GM19468 (cell line): ENCODE data around the gene CATSPER1.

Experiments used
- ATAC-seq: cut with Tn5 transposase; IDR thresholded peaks from one replicate; pipeline ENCODE4 v1.9.1; 2021; ENCODE audit warnings: mild to moderate bottlenecking, moderate library complexity, moderate number of reproducible peaks; ENCODE audit not compliant: unreplicated experiment; ENCODE audit errors: extremely low read depth

The CATSPER1 gene

DNA sequence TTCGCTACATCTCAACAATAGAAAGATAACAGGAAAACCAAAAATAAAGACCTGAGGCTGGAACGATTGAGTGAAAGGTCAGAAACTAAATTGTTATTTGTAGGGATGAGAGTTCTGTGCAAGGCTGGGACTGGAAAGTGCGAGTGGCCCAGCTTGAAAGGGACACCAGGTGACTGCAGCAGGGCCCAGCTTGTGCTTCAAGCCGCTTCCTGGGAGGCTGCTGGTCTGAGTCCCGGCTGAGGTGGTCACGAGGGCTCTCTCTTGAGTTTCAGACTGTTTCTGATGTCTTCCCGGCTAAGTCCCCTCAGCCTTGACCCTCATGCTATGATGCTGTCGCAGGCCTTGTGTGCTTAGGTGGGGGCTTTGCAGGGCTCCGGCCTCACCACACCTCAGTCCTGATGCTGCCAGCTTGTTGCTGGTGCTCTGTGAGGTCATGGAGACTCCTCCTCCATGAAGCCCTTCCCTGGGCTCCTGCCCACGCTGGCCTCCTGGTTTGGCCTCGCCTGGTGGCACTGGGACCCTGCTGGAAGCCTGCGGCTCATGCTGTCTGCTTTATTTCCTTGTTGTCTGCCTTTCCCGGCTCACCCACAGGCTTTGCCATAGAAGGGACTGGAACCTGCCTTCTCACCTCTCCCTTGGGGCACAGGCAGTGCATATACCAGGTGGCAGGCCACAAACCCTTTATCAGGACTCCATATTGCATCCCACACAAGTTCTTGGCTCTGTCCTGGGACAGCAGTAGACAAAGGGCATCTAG lies 20.0 kb downstream of the CATSPER1 start:
- no peak for ATAC-seq

DNA sequence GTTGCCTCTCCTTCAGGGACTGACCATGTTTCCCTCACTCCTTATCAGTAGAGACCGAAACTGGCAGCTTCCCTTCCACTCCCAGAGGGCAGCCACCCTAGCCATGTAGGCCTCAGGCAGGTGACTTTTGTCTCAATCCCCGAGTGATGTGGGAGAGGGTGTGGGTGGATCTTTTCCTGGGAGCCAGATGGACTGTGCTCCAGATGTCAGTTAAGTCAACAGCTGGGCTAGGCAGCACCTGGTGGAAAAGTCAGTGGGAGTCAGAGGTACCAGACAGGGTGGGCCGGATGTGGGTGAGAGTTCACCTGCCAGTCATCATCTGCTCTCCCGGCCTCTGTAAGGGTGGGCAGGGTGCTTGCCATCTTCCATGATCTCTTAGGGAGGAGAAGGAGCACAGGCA lies 22.1 kb downstream of the CATSPER1 start:
- no peak for ATAC-seq

DNA sequence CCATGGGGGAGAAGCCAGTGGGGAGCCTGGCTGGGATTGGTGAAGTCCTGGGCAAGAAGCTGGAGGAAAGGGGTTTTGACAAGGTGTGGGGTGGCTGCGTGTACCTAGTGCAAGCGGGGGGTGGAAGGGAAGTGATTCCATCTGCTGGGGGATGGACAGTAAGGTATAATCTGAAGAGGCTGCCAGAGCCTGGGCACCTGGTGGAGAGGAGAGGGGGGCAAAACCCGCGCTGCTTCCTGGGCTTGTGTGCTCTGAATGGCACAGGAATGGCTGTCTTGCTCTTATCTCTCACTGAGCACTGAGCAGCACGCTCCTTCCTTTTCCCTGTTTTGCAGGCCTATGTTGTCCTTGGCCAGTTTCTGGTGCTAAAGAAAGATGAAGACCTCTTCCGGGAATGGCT lies 23.0 kb downstream of the CATSPER1 start:
- ATAC-seq = no peak

DNA sequence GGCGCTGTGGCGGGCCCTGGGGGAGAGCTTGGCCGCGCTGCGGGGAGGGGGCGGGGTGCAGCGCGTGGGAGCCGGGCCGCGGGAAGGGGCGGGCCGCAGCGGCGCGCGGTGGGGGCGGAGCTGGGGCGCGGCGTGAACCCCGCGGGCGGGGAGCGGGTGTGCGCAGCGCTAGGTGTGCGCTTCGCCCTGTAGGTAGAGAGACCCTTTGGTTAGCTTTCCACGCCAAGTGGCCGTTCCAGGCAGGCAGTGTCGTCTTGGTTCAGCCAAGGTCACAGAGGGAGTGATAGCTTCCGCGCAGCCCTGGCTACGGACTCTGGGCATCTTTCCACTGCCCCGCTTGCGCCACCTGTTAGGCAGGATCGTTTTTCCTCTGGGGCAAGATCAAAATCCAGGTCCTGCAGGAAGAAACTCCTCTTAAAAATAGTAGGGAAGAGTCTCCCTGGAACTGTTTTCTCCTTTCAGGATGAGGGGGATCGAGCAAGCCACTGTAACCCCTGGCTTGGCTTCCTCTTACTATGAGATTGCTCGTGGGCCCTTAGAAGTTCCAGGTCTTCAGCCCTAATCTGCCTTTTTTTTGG lies 23.5 kb downstream of the CATSPER1 start:
- peak; percentile 18 for ATAC-seq

DNA sequence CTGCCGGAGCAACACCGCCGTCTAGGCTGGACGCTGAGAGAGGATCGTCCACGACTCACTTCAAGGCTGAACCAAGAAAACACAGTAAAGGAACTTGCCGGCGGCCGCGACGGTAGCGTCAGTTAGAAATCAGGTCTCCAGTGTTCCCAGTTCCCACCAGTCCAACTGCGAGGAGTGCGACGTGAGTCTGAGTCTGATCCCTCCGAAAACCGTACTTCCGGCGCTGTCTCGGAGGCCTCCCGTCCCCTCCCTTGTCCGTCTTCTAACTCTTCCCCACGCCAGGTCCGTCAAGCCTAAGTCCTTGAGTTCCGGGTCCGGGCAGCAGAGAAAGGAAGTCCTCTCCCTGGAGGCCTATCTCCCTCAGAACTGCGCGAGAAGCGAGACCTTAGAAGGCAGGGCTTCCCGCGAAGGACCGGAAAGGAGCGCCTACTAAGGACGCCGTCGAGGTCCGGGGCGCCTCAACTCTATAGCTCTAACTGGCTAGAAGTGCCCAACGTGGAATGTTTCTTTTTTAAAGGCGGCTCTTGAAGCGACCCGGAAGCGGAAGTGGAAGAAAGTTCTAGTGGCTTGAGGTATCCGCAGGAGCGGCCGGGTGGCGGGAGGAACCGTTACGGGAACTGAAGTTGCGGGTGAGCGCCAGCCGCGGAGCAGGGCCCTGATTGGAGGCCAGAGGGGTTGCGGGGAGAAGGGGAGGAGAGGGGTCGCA lies 24.2 kb downstream of the CATSPER1 start, which contains the start of the genes BANF1 and EIF1AD:
TSS of gene BANF1 (plus strand) at position 562 of the 706 bp plus-strand sequence. CDS start 748 bp downstream, outside the sequence.
TSS of gene EIF1AD (minus strand) at position 216 of the 706 bp plus-strand sequence. CDS start 1,768 bp downstream, outside the sequence.
- ATAC-seq = peak; percentile 49

DNA sequence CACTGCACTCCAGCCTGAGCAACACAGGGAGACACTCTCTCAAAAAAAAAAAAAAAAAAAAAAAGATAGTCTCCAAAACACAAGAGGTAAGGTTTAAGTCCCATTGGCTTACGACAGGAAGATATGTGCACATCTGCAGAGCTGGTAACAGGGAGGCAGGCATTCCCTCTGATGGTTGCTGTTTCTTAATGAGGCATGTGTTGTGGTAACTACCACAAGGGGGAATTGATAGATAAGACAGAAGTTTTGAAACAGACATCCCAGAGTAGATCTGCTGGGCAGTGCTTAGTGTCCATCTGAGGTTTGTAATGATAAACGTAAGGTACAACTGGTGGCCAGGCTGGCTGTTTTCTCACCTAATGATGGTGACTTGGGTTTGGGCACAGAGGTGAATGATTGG lies 29.0 kb downstream of the CATSPER1 start:
- ATAC-seq = no peak

DNA sequence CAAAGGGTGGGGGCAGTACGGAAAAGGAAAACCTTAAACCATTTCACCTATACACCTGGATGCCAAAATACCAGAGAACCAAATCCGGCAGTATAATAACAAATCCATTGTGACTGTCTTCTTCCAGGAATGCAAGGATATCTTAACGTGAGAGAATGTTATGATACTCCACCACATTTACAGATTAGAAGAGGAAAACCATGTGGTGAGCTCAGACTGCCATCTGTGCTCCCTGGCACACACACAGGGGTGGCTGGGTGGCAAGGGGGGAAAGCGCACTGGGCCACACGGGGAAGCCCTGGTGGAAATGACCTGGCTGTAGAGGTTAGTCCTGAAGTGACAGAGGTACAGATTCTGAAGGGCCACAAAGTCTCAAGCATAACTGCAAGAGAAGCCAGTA lies 34.2 kb downstream of the CATSPER1 start:
- ATAC-seq = no peak

DNA sequence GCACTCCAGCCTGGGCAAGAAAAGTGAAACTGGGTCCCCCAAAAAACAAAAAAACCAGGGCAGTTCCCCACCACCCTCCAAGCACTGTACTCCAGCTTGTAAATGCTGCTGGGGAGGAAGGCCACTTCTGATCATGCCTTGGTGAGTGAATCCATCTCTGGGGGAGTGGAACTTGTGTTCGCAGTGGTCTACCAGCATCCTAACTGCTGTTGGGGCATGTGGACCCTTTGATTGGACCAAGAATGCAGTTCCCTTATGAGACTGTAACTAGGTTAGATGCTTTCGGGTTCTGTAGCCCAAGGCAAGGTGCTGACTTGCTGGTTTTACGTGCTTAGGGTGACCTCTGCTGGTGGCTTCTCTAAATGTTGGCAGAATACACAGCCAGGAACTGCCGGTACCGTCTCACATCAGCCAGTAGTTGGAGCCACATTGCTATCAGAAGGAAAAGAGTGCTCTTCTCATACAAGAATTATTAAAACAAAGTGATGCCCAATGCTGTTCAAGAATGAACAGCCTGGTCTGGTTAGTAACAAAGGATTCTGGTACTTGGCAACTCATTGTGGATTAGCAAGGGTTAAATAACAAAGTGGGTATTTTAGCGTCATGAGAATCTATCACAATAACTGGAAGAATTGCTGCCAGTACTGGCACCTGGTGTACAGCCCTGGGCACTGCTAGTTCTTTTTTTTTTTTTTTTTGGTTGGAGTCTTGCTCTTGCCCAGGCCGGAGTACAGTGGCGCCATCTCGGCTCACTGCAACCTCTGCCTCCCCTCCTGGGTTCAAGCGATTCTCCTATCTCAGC lies 37.3 kb downstream of the CATSPER1 start:
- no peak for ATAC-seq

DNA sequence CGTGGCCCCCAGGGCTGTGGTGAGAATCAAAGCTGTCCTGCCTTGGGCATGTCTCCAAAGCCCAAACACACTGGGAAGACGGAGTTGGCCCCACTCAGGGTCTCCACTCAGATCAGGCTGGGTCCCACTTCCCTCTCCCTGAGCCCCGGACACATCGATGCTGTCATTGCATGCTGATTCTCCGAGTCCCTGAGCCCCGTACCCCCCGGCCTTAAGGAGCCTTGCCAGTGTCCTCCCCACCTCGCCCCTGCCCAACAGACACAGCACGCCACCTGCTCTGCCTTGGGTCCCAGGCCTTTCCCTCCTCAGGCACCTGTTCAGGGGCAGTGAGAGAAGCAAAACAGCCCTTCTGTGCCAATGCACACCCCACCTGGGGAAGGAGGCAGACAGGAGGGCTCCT lies 38.9 kb downstream of the CATSPER1 start:
- no peak for ATAC-seq

DNA sequence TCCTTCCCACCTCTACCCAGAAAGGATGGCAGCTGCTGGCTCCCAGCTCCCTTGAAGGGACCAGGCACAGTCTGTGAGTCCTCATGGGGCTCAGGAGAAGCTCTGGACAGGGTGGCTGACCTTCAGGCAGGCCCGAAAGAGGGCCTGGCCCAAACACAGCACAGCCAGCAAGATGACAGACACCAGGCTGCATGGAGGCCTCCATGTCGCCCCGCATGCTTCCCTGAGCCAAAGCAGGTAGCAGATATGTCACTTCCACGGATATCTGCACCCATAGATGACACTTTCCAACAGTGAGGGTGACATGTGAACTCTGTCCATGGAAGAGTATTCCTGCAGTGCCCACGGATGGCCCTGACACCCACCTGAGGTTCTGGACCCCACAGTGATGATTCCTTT lies 42.7 kb downstream of the CATSPER1 start:
- no peak for ATAC-seq

DNA sequence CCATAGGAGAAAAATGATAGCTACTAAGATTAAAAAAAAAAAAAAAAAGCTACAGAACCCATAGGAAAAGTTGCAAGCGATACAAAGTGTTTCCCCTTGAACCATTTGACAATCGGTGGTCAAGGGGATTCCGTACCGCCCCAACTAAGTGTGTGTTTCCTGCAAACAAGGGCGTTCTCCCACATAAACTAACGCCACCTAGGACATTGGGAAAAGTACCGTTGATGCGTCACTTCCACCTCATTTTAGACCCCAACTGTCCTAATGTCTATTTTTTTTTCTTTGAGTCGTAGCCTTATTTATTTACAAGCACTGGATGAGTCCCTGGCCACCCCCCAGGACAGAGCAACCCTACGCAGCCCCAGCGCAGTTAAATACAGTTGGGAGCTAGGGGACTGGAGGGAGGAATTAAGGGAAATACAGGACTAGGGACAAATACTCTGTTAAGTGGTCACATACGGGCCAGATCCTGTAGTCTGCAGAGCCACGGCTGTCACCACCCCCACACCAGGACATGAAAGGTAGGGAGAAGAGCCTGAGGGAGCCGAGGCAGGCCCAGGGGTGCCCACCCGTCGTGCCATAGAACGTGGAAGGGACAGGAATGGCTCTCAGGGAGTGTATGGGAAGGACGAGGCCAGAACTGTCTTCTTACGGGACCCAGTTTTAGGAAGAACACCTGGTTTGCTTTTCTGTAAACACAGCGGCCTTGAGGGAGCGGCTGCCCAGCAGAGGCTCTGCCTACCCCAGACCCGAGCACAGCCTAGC lies 43.3 kb downstream of the CATSPER1 start:
- no peak for ATAC-seq

DNA sequence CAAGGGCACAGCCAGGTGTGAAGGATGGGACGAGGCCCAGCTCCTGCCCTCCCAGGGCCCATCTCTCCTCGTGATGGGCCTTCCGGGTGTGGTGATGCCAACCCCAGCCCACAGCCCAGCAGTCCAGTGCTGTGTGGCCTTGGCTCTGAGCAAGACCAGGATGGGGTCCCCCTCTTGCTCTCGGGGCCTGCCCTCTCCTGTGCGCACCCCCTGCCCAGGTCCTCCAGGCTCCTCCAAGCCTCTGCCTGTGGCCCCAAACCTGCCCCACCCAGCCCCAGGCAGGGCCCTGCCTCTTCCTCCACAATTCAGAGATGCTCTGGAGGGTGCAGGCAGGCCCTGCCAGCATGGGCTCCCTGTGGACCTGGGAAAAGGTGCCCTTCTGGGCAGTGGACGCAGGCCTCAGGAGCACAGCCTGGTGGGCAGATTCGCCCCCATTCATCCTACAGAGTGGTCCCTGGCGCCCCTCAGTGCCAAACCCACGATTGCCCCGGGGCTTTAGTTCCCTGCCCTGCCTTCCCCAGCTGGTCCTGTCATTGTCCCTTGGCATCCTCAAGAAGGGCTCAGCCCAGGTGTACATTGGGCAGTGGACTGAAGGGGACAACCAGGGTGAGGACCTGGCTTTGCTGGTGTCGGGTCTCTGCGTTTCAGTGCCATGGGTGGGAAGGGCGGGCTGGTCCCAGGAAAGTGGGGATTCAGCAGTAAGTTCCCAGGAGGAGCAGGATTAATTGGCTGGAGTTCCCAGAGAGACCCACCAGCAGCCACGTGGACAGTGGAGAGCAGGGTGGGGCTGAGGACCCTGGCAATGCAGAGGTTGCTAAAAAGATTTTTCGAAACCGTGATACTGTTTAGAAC lies 44.1 kb downstream of the CATSPER1 start:
- no peak for ATAC-seq

DNA sequence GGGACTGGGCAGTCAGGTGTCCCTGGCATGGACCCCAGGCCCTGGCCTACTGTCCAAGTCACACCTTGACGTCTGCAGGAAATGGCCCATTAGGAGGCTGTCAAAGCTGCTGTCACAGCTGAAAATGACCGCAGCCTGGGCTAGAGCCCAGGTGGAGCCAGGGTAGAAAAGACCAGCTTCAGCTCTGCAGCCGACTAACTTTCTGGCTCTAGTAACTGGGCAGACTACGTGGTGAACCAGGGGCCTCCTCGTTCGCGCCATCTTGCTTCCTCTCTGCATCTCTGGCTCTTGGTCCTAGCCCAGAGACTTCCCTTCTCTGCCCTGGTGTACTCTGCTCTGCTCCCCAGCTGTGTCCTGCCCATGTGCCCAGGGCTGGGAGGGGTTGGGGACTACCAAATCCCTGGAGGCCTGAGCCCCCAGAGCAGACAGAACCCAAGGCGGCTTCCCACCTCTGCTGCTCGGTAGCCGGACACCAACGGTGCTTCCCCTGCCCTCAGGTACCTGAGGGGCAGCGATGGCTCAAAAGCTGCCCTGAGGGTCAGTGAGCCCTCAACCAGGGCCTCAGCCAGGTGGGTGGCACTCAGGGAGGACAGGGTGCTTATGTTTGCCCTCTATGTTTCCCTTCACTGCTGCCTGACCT lies 45.1 kb downstream of the CATSPER1 start:
- no peak for ATAC-seq

DNA sequence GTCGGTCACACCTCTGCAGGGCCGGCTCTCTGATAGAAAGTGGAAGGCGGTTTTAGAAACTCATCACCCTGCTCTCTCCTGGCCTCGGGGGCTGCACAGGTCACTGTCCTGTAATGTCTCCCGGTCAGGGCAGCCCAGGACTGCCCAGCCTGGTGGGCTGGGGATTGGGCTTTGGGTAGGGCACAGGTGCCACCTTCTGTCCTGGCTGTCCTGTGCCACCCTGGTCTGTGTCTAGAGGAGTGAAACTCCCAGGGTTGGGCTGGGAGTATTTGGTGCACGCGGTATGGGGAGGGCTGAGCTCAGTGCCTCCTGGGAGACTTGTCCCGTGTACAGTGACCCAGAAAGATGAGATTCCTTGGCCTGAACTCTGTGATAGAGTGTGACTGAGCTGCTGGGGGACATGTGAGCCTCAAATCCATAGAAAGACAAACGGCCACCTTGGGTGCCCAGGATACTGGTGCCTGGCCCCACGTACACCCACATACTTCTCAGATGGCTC lies 47.0 kb downstream of the CATSPER1 start:
- ATAC-seq = no peak

DNA sequence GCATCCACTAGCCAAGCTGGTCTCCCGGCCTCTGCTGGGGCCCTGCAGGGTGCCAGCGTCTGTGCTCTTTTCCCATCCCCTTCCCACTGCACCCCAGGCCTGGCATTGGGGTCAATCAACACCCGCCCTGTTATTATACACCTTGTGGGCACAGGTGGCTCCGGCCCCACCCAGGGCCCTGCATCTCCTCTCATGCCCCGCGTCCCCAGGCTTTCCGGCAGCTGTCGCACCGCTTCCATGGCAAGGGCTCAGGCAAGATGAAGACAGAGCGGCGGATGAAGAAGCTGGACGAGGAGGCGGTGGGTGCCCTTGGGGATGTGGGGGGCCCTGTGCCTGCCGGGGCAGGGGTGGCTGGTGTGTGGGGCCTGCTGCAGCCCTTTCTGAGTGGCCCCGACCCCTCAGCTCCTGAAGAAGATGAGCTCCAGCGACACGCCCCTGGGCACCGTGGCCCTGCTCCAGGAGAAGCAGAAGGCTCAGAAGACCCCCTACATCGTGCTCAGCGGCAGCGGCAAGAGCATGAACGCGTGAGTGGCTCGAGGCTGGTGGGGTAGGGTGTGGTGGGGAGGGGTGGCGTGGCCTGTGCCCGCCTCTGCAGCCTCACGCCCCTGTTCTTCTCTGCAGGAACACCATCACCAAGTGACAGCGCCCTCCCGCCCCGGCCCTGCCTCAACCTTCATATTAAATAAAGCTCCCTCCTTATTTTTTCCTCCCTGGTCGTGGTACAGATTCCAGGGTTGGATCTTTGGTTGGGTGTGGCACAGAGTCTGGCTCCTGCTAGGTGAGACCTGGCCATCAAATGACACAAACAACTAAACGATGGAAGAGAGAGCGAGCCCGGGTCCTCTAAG lies 47.7 kb downstream of the CATSPER1 start:
- no peak for ATAC-seq

DNA sequence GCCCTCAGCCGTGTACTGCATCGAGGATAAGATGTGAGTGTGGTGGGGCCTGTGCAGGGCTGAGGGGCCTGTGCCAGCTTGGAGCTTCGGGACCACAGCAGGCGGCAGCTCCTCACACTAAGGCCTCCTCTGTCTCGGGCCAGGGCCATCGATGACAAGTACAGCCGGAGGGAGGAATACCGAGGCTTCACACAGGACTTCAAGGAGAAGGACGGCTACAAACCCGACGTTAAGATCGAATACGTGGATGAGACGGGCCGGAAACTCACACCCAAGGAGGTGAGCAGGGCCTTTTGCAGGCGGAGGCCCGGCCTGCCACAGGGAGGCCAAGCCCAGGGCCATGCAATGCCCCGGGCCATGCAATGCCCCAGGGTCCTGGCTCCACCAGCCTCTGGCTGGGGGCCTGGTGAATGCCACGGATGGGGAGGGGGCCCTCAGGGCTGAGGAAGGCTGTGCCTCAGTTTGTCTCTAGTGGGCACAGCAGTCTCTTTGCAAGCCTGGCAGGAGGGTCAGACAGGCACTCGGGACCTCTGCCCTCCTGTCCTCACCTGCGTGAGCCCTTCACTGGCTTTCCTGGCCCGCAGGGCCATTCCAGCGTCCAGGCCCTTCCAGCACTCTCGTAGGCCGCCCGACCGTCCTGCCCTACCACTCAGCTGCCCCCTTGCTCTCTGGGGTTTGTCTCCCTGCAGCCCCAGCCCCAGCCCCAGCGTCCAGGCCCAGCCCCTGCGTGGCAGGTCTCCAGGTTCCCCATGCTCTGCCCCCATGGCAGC lies 48.5 kb downstream of the CATSPER1 start:
- no peak for ATAC-seq
